ENCODE measurements around the gene TRIM74.
A peak's percentile ranks its signal among the peaks of the same experiment; 100 is the strongest.
"Not testable (repeated sequence)": the region's sequence is repeated elsewhere in the genome, so short reads cannot be mapped to it uniquely, and the experiment has no call there.

Gene TRIM74

GRCh38 chr7:72954563-72955198 lies 14.6 kb downstream of the TRIM74 start:
- not testable (repeated sequence) for DNase-seq

DNA sequence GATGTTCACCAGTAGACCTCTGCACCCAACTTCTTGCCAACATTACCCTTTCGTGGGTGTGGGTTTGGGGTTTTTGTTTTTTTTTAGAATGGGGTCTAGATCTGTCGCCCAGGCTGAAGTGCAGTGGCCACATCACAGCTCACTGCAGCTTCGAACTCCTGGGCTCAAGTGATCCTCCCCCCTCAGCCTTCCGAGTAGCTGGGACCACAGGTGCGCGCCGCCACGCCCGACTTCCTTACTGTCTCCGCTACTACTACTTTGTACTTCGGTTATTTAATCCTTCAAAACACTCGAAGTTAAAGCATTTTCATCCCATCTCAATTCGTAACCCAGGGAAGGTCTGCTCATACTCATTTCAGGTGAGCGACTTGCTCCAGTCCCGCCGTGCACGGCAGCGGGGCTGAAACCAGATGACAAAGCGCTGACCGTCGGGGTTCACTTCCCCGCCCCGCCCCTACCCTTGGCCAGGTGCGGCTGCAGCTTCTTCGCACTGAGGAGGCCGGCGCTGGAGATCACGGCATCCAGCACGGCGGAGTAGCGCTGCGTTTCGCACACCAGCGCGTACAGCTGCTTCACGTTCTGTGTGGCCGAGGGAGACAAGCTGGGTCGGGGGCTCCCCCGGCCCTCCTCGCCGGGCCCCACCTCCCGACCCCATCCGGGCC lies 15.2 kb downstream of the TRIM74 start:
- DNase-seq: not testable (repeated sequence)

DNA sequence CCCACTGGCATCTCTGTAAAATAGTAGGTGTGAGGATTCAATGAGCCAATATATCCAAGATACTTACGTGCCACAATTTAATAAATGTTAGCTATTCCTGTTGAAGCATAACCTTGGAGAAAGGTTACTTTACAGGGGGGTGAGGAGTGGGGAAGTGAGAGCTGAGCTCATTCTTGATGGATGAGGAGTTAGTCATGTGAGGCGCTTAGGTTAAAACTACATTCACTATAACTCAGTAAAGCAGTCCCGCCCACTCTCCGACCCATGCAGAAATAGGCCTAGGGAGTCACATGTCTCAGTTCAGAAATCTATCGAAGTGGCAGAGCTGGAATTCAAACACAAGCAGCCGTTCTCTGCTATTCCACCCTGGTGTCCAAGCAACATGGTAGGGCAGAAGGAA lies 18.8 kb downstream of the TRIM74 start:
- not testable (repeated sequence) for DNase-seq

- DNase-seq: not testable (repeated sequence)
Observed at GRCh38 chr7:72949686-72950085, 19.6 kb downstream of the TRIM74 start.

DNA sequence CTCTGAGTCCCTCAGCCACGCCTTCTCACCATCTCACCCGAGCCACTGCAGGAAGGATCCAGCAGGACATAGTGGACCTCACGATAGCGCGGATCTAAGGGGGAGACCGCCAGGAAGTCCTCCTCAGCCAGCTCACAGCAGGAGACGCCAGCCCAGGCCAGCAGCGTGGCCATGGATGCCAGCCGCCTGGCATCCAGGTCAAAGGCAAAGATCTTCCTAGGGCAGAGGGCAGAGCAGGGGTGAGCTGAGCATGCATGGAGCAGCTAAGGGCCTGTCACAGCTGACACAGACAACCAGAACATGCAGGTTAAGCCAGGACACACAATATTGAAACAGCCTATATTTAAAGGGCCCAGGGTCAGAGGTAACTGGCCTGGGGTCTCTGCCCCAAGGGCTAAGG lies 20.0 kb downstream of the TRIM74 start:
- DNase-seq: not testable (repeated sequence)

DNA sequence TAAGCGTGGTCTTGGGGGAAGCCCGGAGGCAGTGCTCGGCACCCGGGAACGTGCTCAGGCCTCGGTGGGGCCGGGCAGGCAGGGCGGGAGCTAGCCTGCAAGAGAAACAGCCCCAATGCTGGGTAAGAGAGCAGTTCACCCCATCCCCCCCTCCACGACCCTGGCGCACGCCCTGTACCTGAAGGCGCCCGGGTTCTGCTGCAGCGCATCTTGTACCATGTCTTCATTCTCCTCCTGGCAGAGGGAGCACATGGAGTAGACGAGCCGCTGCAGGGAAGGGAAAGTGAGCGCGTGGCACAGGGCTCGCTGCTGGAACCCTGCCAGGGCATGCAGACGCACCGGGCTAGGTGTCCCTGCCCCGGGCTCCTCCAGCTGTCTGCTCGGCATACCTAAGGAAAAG lies 20.6 kb downstream of the TRIM74 start:
- DNase-seq: not testable (repeated sequence)

DNA sequence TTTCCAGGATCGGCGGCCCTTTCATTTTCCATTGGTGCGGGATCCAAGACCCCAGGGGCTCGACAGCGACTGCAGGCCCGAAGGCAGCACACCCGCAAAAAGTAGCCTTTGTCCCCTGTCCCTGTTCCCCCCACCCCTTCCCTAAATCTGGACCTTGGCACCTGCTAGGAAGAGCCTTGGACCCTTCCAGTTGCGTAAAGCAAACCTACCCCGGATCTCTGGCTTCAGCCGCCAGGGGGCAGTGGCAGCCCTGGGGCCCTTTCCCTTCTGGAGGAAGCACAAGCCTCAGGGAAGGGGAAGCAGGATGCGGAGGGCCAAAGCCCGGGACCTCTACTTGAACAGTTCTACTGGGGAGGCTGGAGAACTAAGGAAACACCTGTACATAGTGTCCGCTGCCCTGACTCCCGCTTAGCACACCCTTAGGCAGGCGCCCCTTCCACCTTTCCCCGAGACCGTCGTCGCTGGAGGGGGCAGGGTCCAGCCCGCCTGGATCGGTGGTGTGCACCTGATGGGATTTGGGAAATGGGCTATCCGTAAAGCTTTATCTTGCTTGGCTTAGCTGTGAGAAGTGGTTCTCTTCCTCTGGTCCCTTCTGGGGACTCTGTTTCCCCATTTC lies 23.0 kb downstream of the TRIM74 start:
- DNase-seq: not testable (repeated sequence)

DNA sequence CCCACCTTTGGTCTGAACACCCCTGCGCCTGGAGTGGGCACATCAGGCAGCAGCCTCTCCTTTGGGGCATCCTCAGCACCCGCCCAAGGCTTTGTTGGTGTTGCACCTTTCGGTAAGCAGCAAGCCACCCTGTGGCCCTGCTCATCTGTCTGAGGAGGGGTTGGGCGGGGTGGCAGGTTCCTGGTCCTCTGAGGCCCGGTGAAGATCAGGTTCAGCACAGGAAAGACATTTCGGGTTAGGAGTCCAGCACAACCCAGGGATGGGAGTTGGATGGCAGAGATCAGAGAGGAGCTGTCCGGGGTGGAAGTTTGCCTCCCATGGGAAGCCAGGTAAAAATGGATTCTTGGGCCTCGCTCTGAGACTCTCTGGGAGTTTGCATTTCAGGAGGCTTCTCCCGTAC lies 23.7 kb downstream of the TRIM74 start:
- not testable (repeated sequence) for DNase-seq

GRCh38 chr7:72944937-72945336 lies 24.3 kb downstream of the TRIM74 start:
- not testable (repeated sequence) for DNase-seq

DNA sequence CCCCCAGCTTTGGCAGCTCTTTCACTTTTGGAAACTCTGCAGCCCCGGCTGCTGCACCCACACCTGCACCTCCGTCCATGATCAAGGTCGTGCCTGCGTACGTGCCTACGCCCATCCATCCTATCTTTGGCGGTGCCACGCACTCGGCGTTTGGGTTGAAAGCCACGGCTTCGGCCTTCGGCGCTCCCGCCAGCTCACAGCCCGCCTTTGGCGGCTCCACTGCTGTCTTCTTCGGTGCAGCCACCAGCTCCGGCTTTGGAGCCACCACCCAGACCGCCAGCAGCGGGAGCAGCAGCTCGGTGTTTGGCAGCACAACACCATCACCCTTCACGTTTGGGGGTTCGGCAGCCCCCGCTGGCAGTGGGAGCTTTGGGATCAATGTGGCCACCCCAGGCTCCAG lies 26.3 kb downstream of the TRIM74 start:
- DNase-seq: not testable (repeated sequence)

- not testable (repeated sequence) for DNase-seq
Observed at GRCh38 chr7:72942022-72942705, 27.1 kb downstream of the TRIM74 start.

GRCh38 chr7:72928216-72928615 lies 41.0 kb downstream of the TRIM74 start:
- not testable (repeated sequence) for DNase-seq

DNA sequence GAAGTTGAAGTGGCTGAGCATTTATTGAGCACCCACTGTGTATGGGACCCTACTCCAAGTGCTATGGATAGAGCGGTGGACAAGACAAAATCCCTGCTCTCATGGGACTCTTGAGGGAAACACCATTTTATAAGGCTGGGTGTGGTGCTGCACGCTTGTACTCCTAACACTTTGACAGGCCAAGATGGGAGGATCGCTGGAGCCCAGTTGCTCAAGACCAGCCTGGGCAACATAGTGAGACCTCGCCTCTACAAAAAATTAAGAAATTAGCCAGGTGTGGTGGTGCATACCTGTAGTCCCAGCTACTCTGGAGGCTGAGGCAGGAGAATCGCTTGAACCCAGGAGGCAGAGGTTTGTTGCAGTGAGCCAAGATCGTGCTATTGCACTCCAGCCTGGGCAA lies 41.5 kb downstream of the TRIM74 start:
- DNase-seq: not testable (repeated sequence)

DNA sequence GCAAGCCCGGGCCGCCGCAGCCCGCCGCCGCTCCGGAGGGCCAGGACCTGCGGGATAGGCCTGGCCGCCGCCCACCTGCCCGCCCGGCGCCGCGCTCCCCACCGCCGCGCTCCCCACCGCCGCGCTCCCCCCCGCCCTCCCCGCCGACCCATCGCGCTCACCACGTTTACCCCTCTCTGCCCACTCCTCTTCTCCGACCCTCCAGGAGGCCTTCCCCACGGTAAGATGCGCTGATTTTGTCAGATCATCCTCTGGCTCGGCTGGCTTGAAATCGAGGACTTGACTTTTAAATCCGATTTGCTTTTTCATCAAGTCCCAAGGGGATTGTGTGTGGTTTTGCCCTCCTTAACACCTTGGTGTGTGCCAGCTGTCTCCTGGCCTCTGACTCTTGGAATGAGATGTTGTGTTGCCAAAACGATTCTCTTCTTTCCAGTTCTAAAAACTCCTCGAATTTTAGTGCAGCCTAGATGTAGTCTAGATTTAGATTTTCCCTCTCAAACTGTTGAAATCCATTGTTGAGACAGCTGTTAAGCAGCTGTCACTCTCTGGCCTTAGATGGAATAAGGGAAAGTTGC lies 43.6 kb downstream of the TRIM74 start:
- DNase-seq: peak; percentile 0

DNA sequence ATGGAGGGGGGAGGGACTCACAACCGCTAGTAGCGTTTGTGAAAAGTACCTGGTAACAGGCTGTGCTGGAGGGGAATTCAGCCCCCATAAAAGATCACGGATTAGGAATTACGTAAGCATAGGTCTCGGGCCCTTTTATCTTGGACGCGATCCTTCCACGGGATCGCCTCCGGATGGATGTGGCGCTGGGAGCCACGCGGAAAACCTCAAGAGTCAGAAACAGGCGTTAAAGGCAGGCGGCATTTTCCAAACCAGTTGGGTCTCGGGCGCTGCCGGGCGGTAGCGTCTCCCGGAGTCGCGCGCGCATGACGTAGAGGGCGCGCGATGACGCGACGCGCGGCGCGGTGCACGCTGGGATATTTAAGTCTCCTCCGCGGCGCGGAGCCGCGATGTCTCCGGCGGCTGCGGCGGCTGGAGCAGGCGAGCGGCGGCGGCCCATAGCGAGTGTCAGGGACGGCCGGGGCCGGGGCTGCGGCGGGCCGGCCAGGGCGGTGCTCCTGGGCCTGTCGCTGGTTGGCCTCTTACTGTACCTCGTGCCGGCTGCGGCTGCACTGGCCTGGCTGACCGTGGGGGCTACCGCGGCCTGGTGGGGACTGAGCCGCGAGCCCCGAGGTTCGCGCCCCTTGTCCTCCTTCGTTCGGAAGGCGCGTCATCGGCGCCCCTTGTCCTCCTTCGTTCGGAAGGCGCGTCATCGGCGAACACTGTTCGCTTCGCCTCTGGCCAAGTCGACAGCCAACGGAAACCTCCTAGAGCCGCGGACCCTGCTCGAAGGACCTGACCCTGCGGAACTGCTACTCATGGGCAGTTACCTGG lies 44.3 kb downstream of the TRIM74 start, which contains the start of gene POM121:
Gene POM121 (plus strand): TSS at position 363 of the 813 bp plus-strand sequence. CDS start 27 bp downstream, at position 390.
- DNase-seq: peak; percentile 36

DNA sequence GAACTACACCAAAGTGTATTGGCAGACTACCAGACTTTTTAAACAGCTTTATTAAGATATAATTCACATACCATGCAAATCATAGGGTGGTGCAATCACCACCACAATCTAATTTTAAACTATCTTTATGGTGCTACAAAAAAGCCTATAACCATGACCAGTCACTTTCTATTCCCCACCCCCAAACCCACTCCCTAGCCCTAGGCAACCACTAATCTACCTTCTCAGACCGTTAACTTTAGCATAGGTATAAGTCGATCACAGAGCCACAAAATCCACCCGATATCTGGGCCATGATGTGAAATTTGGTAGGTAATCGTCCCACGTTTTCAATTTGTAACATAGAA lies 44.9 kb downstream of the TRIM74 start:
- DNase-seq: no peak

DNA sequence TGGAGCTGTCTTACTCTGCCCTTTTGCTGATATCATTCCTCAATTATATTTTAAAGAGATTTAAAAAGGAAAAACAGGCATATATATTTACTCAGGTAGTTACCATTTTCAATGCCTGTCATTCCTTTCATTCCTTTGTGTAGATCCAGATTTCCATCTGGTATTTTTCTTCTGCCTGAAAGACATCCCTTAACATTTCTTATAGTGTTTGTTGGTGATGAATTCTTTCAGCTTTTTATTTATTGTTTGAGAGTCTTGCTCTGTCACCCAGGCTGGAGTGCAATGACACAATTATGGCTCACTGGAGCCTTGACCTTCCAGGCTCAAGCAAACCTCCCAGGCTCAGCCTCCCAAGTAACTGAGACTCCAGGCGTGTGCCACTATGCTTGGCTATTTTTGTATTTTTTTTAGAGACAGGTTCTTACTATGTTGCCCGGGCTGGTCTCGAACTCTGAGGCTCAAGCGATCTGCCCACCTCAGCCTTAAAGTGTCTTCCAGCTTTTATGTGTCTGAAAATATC lies 50.0 kb downstream of the TRIM74 start:
- DNase-seq: no peak

DNA sequence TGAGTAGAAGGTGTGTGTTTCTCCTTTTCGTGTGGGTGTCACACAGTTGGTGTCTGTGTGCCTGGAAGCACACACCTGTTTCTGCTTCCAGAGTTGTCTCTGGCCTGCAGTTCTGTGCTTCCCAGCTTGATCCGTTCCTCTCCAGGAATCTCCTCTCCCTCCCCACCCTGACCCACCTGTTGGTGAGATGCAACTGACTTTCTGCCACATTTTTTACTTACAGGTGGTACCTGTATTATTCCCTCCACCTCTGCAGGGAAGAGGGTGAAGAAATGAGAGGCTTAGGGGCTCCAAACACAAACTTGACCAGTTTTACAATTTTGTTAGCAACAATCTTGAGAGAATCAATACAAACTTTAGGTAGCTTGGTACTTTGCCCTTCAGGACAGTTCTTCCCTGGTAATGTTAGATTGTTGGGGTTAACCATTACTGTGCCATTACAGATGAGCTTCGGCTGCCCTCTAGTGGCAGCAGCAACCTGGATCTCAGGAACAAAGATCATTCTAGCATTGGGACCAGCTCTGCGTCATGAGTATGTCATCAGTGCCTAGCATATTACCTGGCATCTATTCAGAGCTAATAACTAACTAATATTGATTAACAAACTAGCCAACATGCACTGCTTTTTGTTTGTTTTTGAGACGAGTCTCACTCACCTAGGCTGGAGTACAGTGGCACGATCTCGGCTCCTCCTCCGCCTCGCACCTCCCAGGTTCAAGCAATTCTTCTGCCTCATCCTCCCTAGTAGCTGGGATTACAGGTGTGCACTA lies 54.3 kb downstream of the TRIM74 start:
- not testable (repeated sequence) for DNase-seq

DNA sequence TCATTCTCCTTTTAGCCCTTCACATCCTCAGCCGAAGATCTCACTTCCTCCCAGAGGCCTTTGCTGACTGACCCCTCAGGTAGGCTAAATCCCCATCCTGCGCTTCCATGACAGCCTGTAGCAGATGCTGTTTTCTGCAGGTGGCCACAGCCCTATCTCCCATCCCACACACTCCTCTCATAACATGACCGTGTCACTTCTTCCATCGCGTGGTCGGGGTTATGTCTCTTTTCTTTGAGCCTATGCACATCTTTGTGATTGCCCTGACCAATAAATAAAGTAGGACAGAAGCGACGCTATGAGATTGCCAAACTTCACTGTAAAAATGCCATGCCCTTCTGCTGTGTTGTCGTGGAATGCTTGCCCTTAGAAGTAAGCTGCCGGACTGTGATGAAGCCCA lies 55.5 kb downstream of the TRIM74 start:
- not testable (repeated sequence) for DNase-seq

DNA sequence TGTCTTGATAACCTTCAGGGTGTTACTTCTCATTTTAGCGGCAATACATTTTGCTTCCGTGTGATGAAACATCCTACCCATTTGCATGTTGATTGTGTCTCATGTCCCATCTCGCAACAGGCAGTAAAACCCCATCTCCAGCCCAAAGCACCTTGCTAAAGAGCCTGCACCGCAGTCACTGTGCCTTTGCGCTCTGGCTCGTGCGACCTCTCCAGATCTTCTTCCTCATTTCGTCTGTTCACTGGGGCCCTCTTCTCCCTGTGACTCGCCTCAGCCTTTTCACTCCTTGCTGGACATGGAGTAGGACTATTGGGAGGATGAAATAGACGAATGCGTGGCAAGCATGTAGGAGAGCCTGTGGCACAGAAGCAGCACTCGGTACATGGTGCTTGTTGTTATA lies 57.9 kb downstream of the TRIM74 start:
- DNase-seq: not testable (repeated sequence)
